H1 (cell line): ENCODE data around the gene FCF1. TPM values are rescaled to one million over a fixed set of nuclear protein-coding genes. Genes with fewer than 3 reads are reported as not detected.
A peak's percentile ranks its signal among the peaks of the same experiment; 100 is the strongest.

ENCODE experiments used
- CTCF ChIA-PET: fragments of 300-600 bp; sonication (Branson Sonifier 250); formaldehyde crosslinking; loops from one replicate; lab custom pipeline; 2021; ENCODE audit not compliant: partially characterized antibody; lab: Charles Lee
- POLR2A ChIA-PET: fragments of 300-600 bp; sonication (Branson Sonifier 250); formaldehyde crosslinking; loops from one replicate; lab custom pipeline; 2021; ENCODE audit warnings: inconsistent platforms; ENCODE audit not compliant: partially characterized antibody; lab: Charles Lee
- DNase-seq, 2 experiments: peaks; one replicate each; pipeline versions ENCODE4 v3.0.0 to v3.0.0-alpha.2; 2010 to 2022; ENCODE audit warnings: low spot score in 2 of 2, low read depth in 1 of 2, mixed read lengths in 1 of 2
- FAIRE-seq: peaks from 2 replicates; lab custom pipeline; 2011; peaks lifted over from hg19 to GRCh38; lab: Jason Lieb, UNC
- H2AFZ ChIP-seq: 2 replicates; pipeline ENCODE4 v1.8.1; 2012; ENCODE audit warnings: low read length, inconsistent platforms
- H2AK5ac ChIP-seq: 2 replicates; pipeline ENCODE4 v1.6.1; 2013; ENCODE audit warnings: low read depth, low read length
- H2BK120ac ChIP-seq: replicated peaks from 2 replicates; pipeline ENCODE3; 2013; ENCODE audit warnings: low read depth, low read length, inconsistent platforms
- H2BK12ac ChIP-seq: 2 replicates; pipeline ENCODE4 v1.6.1; 2013; ENCODE audit warnings: low read depth, low read length
- H2BK15ac ChIP-seq: 2 replicates; pipeline ENCODE4 v1.6.1; 2013; ENCODE audit warnings: low read length
- H2BK20ac ChIP-seq: 2 replicates; pipeline ENCODE4 v1.6.1; 2013; ENCODE audit warnings: low read length
- H2BK5ac ChIP-seq: 2 replicates; pipeline ENCODE4 v1.6.1; 2013; ENCODE audit warnings: low read depth, low read length
- H3K14ac ChIP-seq: 2 replicates; pipeline ENCODE4 v1.6.1; 2013; ENCODE audit warnings: inconsistent platforms; ENCODE audit not compliant: insufficient read length
- H3K18ac ChIP-seq: 2 replicates; pipeline ENCODE4 v1.6.1; 2013; ENCODE audit warnings: low read length; ENCODE audit errors: extremely low read depth
- H3K23ac ChIP-seq: 2 replicates; pipeline ENCODE4 v1.6.1; 2013; ENCODE audit warnings: inconsistent platforms; ENCODE audit not compliant: insufficient read length
- H3K23me2 ChIP-seq: 2 replicates; pipeline ENCODE4 v1.6.1; 2013; ENCODE audit warnings: low read depth, low read length
- H3K27ac ChIP-seq: 2 replicates; pipeline ENCODE4 v1.6.1; 2011; ENCODE audit warnings: low read depth, low read length, inconsistent platforms
- H3K27me3 ChIP-seq, 4 experiments: replicated peaks in 1 of 4; 1 replicate in 1 of 4; 2 replicates in 3 of 4; pipeline versions ENCODE4 v1.6.1 to v1.8.1; 2011 to 2013; ENCODE audit warnings: low read length in 3 of 4, mild to moderate bottlenecking in 3 of 4, inconsistent platforms in 2 of 4, mixed read lengths in 2 of 4, moderate library complexity in 1 of 4; ENCODE audit not compliant: control insufficient read depth in 3 of 4, insufficient read depth in 3 of 4; ENCODE audit errors: extremely low read depth in 1 of 4
- H3K36me3 ChIP-seq, 4 experiments: 2 replicates each; pipeline versions ENCODE4 v1.6.1 to v1.8.1; 2011 to 2013; ENCODE audit warnings: mild to moderate bottlenecking in 4 of 4, low read length in 3 of 4, moderate library complexity in 2 of 4, control low read depth in 1 of 4, inconsistent platforms in 1 of 4; ENCODE audit not compliant: insufficient read depth in 4 of 4, control insufficient read depth in 2 of 4
- H3K4ac ChIP-seq: replicated peaks from 2 replicates; pipeline ENCODE3; 2013; ENCODE audit warnings: low read length, low read depth, mixed read lengths, inconsistent platforms; ENCODE audit not compliant: insufficient read length
- H3K4me1 ChIP-seq, 4 experiments: replicated peaks in 1 of 4; 1 replicate in 1 of 4; 2 replicates in 3 of 4; pipeline versions ENCODE4 v1.6.1 to v1.8.1; 2011 to 2013; ENCODE audit warnings: low read length in 3 of 4, inconsistent platforms in 2 of 4, mixed read lengths in 1 of 4; ENCODE audit not compliant: insufficient read depth in 4 of 4, control insufficient read depth in 3 of 4
- H3K4me2 ChIP-seq, 2 experiments: 2 replicates each; pipeline versions ENCODE4 v1.6.1 to v1.8.1; 2011 to 2013; ENCODE audit warnings: low read depth in 2 of 2, low read length in 2 of 2, control low read depth in 1 of 2, inconsistent platforms in 1 of 2, mild to moderate bottlenecking in 1 of 2; ENCODE audit not compliant: insufficient read depth in 1 of 2
- H3K4me3 ChIP-seq, 4 experiments: fragments of 200-600, 300-600 bp in 1 of 4; sonication (generic), shearing (Covaris generic), sonication (Bioruptor Twin) in 1 of 4; 2 replicates each; pipeline versions ENCODE4 v1.5.1 to v1.8.1; 2011 to 2016; ENCODE audit warnings: low read length in 4 of 4, low read depth in 3 of 4, control low read depth in 2 of 4, inconsistent platforms in 2 of 4, mild to moderate bottlenecking in 2 of 4, mixed read lengths in 1 of 4, moderate library complexity in 1 of 4; ENCODE audit not compliant: insufficient read depth in 2 of 4; ENCODE audit errors: extremely low read depth in 1 of 4
- H3K56ac ChIP-seq: replicated peaks from 2 replicates; pipeline ENCODE3; 2013; ENCODE audit warnings: low read depth, mild to moderate bottlenecking, mixed read lengths, low read length, inconsistent platforms; ENCODE audit not compliant: insufficient read length
- H3K79me1 ChIP-seq: 2 replicates; pipeline ENCODE4 v1.6.1; 2013; ENCODE audit warnings: low read depth, low read length, control low read depth
- H3K79me2 ChIP-seq, 2 experiments: 2 replicates each; pipeline versions ENCODE4 v1.6.1 to v1.8.1; 2012 to 2013; ENCODE audit warnings: low read length in 2 of 2, mild to moderate bottlenecking in 2 of 2, inconsistent platforms in 1 of 2; ENCODE audit not compliant: insufficient read depth in 2 of 2, control insufficient read depth in 1 of 2
- H3K9ac ChIP-seq, 4 experiments: replicated peaks in 1 of 4; 1 replicate in 1 of 4; 2 replicates in 3 of 4; pipeline versions ENCODE4 v1.6.1 to v1.8.1; 2011 to 2013; ENCODE audit warnings: low read depth in 3 of 4, low read length in 3 of 4, control low read depth in 2 of 4, mild to moderate bottlenecking in 2 of 4, moderate library complexity in 2 of 4, inconsistent platforms in 1 of 4; ENCODE audit errors: extremely low read depth in 1 of 4
- H3K9me3 ChIP-seq, 2 experiments: 2 replicates each; pipeline versions ENCODE4 v1.6.1 to v1.8.1; 2012 to 2013; ENCODE audit warnings: mild to moderate bottlenecking in 2 of 2, moderate library complexity in 2 of 2, control low read depth in 1 of 2, inconsistent platforms in 1 of 2, low read depth in 1 of 2, low read length in 1 of 2, mixed read lengths in 1 of 2; ENCODE audit not compliant: insufficient read depth in 2 of 2
- H4K20me1 ChIP-seq, 2 experiments: replicated peaks in 1 of 2; 2 replicates each; pipeline versions ENCODE3 to v1.8.1; 2011 to 2013; ENCODE audit warnings: inconsistent platforms in 2 of 2, low read length in 2 of 2, mild to moderate bottlenecking in 1 of 2; ENCODE audit not compliant: insufficient read depth in 2 of 2, control insufficient read depth in 1 of 2
- H4K5ac ChIP-seq: 2 replicates; pipeline ENCODE4 v1.6.1; 2013; ENCODE audit warnings: low read length, low read depth, mixed read lengths, inconsistent platforms; ENCODE audit not compliant: insufficient read length
- H4K8ac ChIP-seq: 2 replicates; pipeline ENCODE4 v1.8.0; 2013; ENCODE audit warnings: mild to moderate bottlenecking, moderate library complexity, low read length, inconsistent platforms; ENCODE audit not compliant: insufficient read depth; ENCODE audit errors: extremely low read depth
- H4K91ac ChIP-seq: replicated peaks from 2 replicates; pipeline ENCODE3; 2013; ENCODE audit warnings: low read length, mixed read lengths, inconsistent platforms; ENCODE audit not compliant: insufficient read length
- CEBPB ChIP-seq: IDR thresholded peaks from 2 replicates; pipeline ENCODE4 v1.6.1; 2012; ENCODE audit warnings: low read depth, low read length
- WGBS, 2 experiments: shearing (Covaris generic) in 1 of 2; methylation state at CpG; one replicate each; pipeline versions ENCODE4 v1.1.6 to v1.1.7; 2013 to 2015; ENCODE audit warnings: low lambda C conversion rate in 2 of 2, mixed read lengths in 2 of 2, inconsistent platforms in 1 of 2, low coverage in 1 of 2, missing lambda C conversion rate in 1 of 2; ENCODE audit not compliant: insufficient replicate concordance in 2 of 2, insufficient coverage in 1 of 2, insufficient read length in 1 of 2; ENCODE audit errors: extremely low coverage in 1 of 2, missing lambda C conversion rate in 1 of 2; 5-methylcytosine and 5-hydroxymethylcytosine counted together
- polyA plus RNA-seq, 7 experiments: library from polyadenylated mRNA; depleted of rRNA in 3 of 7; stranded (reverse) in 5 of 7; unstranded in 2 of 7; fragments of >200 nt in 5 of 7; fragments of 200-250 nt in 2 of 7; gene quantifications; 1 replicate in 5 of 7; 2 replicates in 1 of 7; 4 replicates in 1 of 7; pipeline versions ENCODE4 v1.2.1 to v1.2.3, GENCODE V29; 2011 to 2013; ENCODE audit warnings: missing spikeins in 2 of 7, mixed read lengths in 2 of 7
- total RNA-seq: library from RNA; stranded (reverse); fragmentation: NEBNext Ultra II Directional; extraction: Animal tissue kit (Norgen Biotek cat#: 25700); gene quantifications from 2 replicates; pipeline ENCODE4 v1.2.1, GENCODE V29; 2021
- TF ChIP-seq, protein P1 (sequence below), 3 experiments: IDR thresholded peaks; 1 replicate in 2 of 3; 2 replicates in 1 of 3; pipeline versions ENCODE4 v1.5.1 to v1.6.1; 2011; ENCODE audit warnings: low read length in 3 of 3, mild to moderate bottlenecking in 3 of 3, inconsistent platforms in 2 of 3, low read depth in 1 of 3, moderate library complexity in 1 of 3; ENCODE audit not compliant: insufficient read depth in 1 of 3; ENCODE audit errors: control extremely low read depth in 1 of 3

Gene FCF1
- total and polyA plus RNA-seq, 2 of the 8 experiments (the other 6 are each of a cell fraction or from before 2014, with no cell fraction given) = 48.1 to 84.3 TPM

DNA sequence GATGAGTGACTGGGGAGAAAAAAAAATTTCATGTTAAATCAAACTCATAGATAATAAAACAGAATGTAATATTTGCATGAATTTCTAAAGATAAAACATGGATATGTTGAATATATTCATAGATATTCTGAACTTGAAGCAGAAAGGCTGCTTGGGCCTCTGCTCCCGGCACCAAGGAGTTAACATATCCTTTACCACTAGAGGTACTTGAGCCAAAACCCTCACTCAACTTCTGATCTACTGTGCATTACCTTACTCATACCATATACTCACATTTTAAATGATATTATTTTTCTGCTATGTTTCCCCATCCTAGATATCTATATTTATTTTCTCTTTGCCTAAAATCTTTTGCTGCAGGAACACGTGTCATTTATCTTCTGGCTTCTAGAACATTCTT lies 15.0 kb upstream of the FCF1 start:
- H3K4me1 ChIP-seq = no peaks in the 10 kb centered on the region
- no peak overlapping the region for H4K8ac ChIP-seq
- H3K9me3 ChIP-seq = peaks cover 12 to 13% of the 10 kb centered on the region in 2 experiments; a peak in 2 of 4 replicates
- no peak overlapping the region for H3K4ac ChIP-seq
- no peak overlapping the region for H3K56ac ChIP-seq
- H4K20me1 ChIP-seq = peaks cover 0 to 4% of the 10 kb centered on the region in 2 experiments
- no peak overlapping the region for H3K4me2 ChIP-seq
- peaks cover 0 to 60% of the 10 kb centered on the region in 2 experiments; a peak in 2 of 4 replicates for H3K79me2 ChIP-seq
- H3K14ac ChIP-seq = no peak overlapping the region
- no peak overlapping the region for H3K18ac ChIP-seq
- peaks cover 3% of the 10 kb centered on the region for H3K79me1 ChIP-seq
- WGBS, 2 experiments = 96% methylated on average over 2 of the region's 2 CpGs; no CpG with 5 or more reads in 1 of the 2 experiments
- ChIA-PET CTCF (no interaction called here), POLR2A (no interaction called here)
- H2BK15ac ChIP-seq = no peak overlapping the region
- H2BK120ac ChIP-seq = no peak overlapping the region
- DNase-seq (no peak), FAIRE-seq (no peak)
- no peak overlapping the region for H4K91ac ChIP-seq
- no peak overlapping the region for H2AFZ ChIP-seq
- no peak overlapping the region for H2BK12ac ChIP-seq
- H3K36me3 ChIP-seq = peaks cover 0 to 3% (median 1%) of the 10 kb centered on the region in 4 experiments; a peak in 2 of 8 replicates
- H2BK5ac ChIP-seq = no peak overlapping the region
- H3K27ac ChIP-seq = no peak overlapping the region
- H3K4me3 ChIP-seq = no peak overlapping the region
- no peak overlapping the region for H4K5ac ChIP-seq
- no peak overlapping the region for H3K23ac ChIP-seq
- no peak overlapping the region for H2BK20ac ChIP-seq
- no peaks in the 10 kb centered on the region for H3K23me2 ChIP-seq
- H3K27me3 ChIP-seq = no peaks in the 10 kb centered on the region
- H3K9ac ChIP-seq = no peak overlapping the region
- H2AK5ac ChIP-seq = no peak overlapping the region
- TF ChIP-seq, protein P1, sequence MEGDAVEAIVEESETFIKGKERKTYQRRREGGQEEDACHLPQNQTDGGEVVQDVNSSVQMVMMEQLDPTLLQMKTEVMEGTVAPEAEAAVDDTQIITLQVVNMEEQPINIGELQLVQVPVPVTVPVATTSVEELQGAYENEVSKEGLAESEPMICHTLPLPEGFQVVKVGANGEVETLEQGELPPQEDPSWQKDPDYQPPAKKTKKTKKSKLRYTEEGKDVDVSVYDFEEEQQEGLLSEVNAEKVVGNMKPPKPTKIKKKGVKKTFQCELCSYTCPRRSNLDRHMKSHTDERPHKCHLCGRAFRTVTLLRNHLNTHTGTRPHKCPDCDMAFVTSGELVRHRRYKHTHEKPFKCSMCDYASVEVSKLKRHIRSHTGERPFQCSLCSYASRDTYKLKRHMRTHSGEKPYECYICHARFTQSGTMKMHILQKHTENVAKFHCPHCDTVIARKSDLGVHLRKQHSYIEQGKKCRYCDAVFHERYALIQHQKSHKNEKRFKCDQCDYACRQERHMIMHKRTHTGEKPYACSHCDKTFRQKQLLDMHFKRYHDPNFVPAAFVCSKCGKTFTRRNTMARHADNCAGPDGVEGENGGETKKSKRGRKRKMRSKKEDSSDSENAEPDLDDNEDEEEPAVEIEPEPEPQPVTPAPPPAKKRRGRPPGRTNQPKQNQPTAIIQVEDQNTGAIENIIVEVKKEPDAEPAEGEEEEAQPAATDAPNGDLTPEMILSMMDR (IDR thresholded peaks at IDR 0.05; ENCODE audit: control extremely low read depth in 1 of 3, insufficient read depth in 1 of 3, low read depth in 1 of 3, low read length in 3 of 3) = peak in 1 of 3 experiments; percentile 5; a peak in 1 of 4 replicates
- TF ChIP-seq CEBPB = no peak
